Subcutaneous abdominal adipose tissue (tissue), 5 donors: ENCODE measurements around the gene EID2.

Source experiments
- H3K27ac ChIP-seq: one replicate; pipeline ENCODE4 v1.7.0; 2013; ENCODE audit warnings: low read depth, mild to moderate bottlenecking, inconsistent platforms, low read length, moderate library complexity
- H3K27me3 ChIP-seq, 5 donors: one replicate each; pipeline ENCODE4 v1.7.0; 2013; ENCODE audit warnings: low read length in 5 of 5, inconsistent platforms in 1 of 5; ENCODE audit not compliant: control insufficient read depth in 5 of 5, insufficient read depth in 4 of 5
- H3K36me3 ChIP-seq, 5 donors: one replicate each; pipeline ENCODE4 v1.7.0; 2013; ENCODE audit warnings: low read length in 5 of 5; ENCODE audit not compliant: control insufficient read depth in 5 of 5, insufficient read depth in 5 of 5
- H3K4me1 ChIP-seq, 5 donors: one replicate each; pipeline ENCODE4 v1.7.0; 2013; ENCODE audit warnings: low read length in 5 of 5, mild to moderate bottlenecking in 3 of 5, moderate library complexity in 1 of 5; ENCODE audit not compliant: control insufficient read depth in 5 of 5, insufficient read depth in 5 of 5
- H3K4me3 ChIP-seq, 5 donors: one replicate each; pipeline ENCODE4 v1.7.0; 2013; ENCODE audit warnings: low read length in 5 of 5, low read depth in 1 of 5
- H3K9ac ChIP-seq, 5 donors: one replicate each; pipeline ENCODE4 v1.7.0; 2013; ENCODE audit warnings: low read length in 5 of 5, mild to moderate bottlenecking in 4 of 5, moderate library complexity in 3 of 5
- H3K9me3 ChIP-seq, 5 donors: one replicate each; pipeline ENCODE4 v1.7.0; 2013; ENCODE audit warnings: low read length in 5 of 5; ENCODE audit not compliant: control insufficient read depth in 5 of 5
- donor health status: healthy.
- donor health status: healthy.
- donor health status: healthy.
- donor health status: healthy.
- donor health status: healthy.

The EID2 gene

GRCh38 chr19:39542206-39542605 is 2.2 kb upstream of the EID2 start:
- Histone ChIP-seq H3K4me3 (no peak overlapping the region), H3K9ac (peak overlapping the region in 1 of 5 donors; percentile 51), H3K36me3 (no peaks in the 10 kb centered on the region), H3K27ac (no peak overlapping the region), H3K4me1 (peaks cover 0 to 19% (median 13%) of the 10 kb centered on the region in 5 donors), H3K9me3 (no peaks in the 10 kb centered on the region), H3K27me3 (peaks cover 0 to 4% (median 1%) of the 10 kb centered on the region in 5 donors)

GRCh38 chr19:39540333-39540673 is 342 bp upstream of the EID2 start:
- Histone ChIP-seq H3K4me1 (peaks cover 0 to 19% (median 13%) of the 10 kb centered on the region in 5 donors), H3K4me3 (peak overlapping the region in 3 of 5 donors; percentile 86 to 92 (median 89)), H3K36me3 (no peaks in the 10 kb centered on the region), H3K9me3 (no peaks in the 10 kb centered on the region), H3K27ac (no peak overlapping the region), H3K9ac (peak overlapping the region in 1 of 5 donors; percentile 64), H3K27me3 (no peaks in the 10 kb centered on the region)

GRCh38 chr19:39539165-39539517 is 820 bp downstream of the EID2 start:
- Histone ChIP-seq H3K9ac (peak overlapping the region; percentile 84 to 98 (median 93)), H3K4me1 (peaks cover 0 to 19% (median 13%) of the 10 kb centered on the region in 5 donors), H3K9me3 (no peaks in the 10 kb centered on the region), H3K27ac (peak overlapping the region; percentile 88), H3K36me3 (no peaks in the 10 kb centered on the region), H3K4me3 (peak overlapping the region; percentile 80 to 92 (median 89)), H3K27me3 (no peaks in the 10 kb centered on the region)

- Histone ChIP-seq H3K9me3 (no peaks in the 10 kb centered on the region), H3K4me3 (no peak overlapping the region), H3K27ac (no peak overlapping the region), H3K9ac (no peak overlapping the region), H3K36me3 (no peaks in the 10 kb centered on the region), H3K27me3 (no peaks in the 10 kb centered on the region), H3K4me1 (peaks cover 0 to 21% (median 16%) of the 10 kb centered on the region in 5 donors)
Measured at GRCh38 chr19:39533791-39534190, 6.2 kb downstream of the EID2 start.

- Histone ChIP-seq H3K4me1 (peaks cover 0 to 16% (median 14%) of the 10 kb centered on the region in 5 donors), H3K27ac (no peak overlapping the region), H3K27me3 (no peaks in the 10 kb centered on the region), H3K9ac (peak overlapping the region in 1 of 5 donors; percentile 85), H3K4me3 (peak overlapping the region; percentile 67 to 95 (median 90)), H3K36me3 (no peaks in the 10 kb centered on the region), H3K9me3 (no peaks in the 10 kb centered on the region)
Measured at GRCh38 chr19:39533003-39533512, 6.9 kb downstream of the EID2 start.

- no peaks in the 10 kb centered on the region for H3K36me3 ChIP-seq
- no peaks in the 10 kb centered on the region for H3K9me3 ChIP-seq
- peak within 1 kb of the TSS; percentile 72 for H3K27ac ChIP-seq
- H3K4me3 ChIP-seq: peak within 1 kb of the TSS; percentile 81 to 95 (median 90)
- H3K27me3 ChIP-seq: no peaks in the 10 kb centered on the region
- peaks cover 0 to 16% (median 14%) of the 10 kb centered on the region in 5 donors for H3K4me1 ChIP-seq
- peak within 1 kb of the TSS; percentile 73 to 94 (median 83) for H3K9ac ChIP-seq
Measured at GRCh38 chr19:39532233-39533002, 7.5 kb downstream of the EID2 start, which contains the start of gene EID2B. EID2B (minus strand) TSS chr19:39532852; CDS start chr19:39532802, 50 bp downstream.

GRCh38 chr19:39531834-39532232 is 8.1 kb downstream of the EID2 start:
- H3K4me1 ChIP-seq: peaks cover 0 to 16% (median 14%) of the 10 kb centered on the region in 5 donors
- H3K36me3 ChIP-seq: no peaks in the 10 kb centered on the region
- H3K9me3 ChIP-seq: no peaks in the 10 kb centered on the region
- H3K9ac ChIP-seq: peak overlapping the region; percentile 73 to 94 (median 83)
- peak overlapping the region; percentile 81 to 95 (median 90) for H3K4me3 ChIP-seq
- peak overlapping the region; percentile 72 for H3K27ac ChIP-seq
- H3K27me3 ChIP-seq: no peaks in the 10 kb centered on the region

- no peak overlapping the region for H3K4me3 ChIP-seq
- no peaks in the 10 kb centered on the region for H3K36me3 ChIP-seq
- no peaks in the 10 kb centered on the region for H3K9me3 ChIP-seq
- H3K9ac ChIP-seq: no peak overlapping the region
- H3K27me3 ChIP-seq: no peaks in the 10 kb centered on the region
- H3K4me1 ChIP-seq: no peaks in the 10 kb centered on the region
- H3K27ac ChIP-seq: no peak overlapping the region
Measured at GRCh38 chr19:39525205-39525604, 14.8 kb downstream of the EID2 start.

GRCh38 chr19:39524495-39524894 is 15.5 kb downstream of the EID2 start:
- no peaks in the 10 kb centered on the region for H3K36me3 ChIP-seq
- H3K27me3 ChIP-seq: no peaks in the 10 kb centered on the region
- H3K9me3 ChIP-seq: no peaks in the 10 kb centered on the region
- no peak overlapping the region for H3K9ac ChIP-seq
- H3K4me1 ChIP-seq: no peaks in the 10 kb centered on the region
- H3K27ac ChIP-seq: no peak overlapping the region
- H3K4me3 ChIP-seq: no peak overlapping the region
